ENCODE measurements around the gene SPDL1.

SPDL1 gene

DNA sequence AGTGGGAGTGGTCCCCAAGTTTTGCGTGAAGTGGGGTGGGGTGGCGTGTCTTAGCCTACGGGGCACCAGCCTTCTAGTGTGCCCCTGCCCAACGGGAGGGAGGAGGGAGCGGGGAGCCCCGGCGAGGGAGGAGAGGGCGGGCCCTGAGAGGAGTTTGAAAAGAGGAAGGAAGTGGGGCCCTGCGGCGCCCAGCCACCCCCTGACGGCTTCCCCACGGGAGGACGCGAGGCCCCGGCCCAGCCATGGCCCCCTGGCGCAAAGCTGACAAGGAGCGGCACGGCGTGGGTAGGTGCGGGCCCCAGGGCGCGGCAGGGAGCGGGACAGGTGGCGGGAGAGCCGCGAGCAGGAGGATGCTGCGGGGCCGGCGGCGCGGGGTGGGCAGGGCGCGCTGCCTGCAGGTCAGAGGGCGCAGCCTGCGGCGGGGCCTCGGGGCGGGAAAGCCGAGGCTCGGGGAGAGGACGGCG lies 53.5 kb downstream of the SPDL1 start, which contains the start of gene DOCK2:
Gene DOCK2, plus strand, starts transcription at position 191 of the 464 bp plus-strand sequence. Its CDS starts 52 bp downstream, at position 243.
- peak within 1 kb of the TSS; percentile 71 for H3K4me3 ChIP-seq (replicated peaks; ENCODE audit: insufficient read depth, low read length)
- no peaks in the 10 kb centered on the region for H3K27me3 ChIP-seq (ENCODE audit: insufficient read depth, poor library complexity, severe bottlenecking)
- peak; percentile 49 to 92 for DNase-seq (ENCODE audit: low read depth in 1 of 2, low spot score in 1 of 2)
- TF ChIP-seq, protein P1, sequence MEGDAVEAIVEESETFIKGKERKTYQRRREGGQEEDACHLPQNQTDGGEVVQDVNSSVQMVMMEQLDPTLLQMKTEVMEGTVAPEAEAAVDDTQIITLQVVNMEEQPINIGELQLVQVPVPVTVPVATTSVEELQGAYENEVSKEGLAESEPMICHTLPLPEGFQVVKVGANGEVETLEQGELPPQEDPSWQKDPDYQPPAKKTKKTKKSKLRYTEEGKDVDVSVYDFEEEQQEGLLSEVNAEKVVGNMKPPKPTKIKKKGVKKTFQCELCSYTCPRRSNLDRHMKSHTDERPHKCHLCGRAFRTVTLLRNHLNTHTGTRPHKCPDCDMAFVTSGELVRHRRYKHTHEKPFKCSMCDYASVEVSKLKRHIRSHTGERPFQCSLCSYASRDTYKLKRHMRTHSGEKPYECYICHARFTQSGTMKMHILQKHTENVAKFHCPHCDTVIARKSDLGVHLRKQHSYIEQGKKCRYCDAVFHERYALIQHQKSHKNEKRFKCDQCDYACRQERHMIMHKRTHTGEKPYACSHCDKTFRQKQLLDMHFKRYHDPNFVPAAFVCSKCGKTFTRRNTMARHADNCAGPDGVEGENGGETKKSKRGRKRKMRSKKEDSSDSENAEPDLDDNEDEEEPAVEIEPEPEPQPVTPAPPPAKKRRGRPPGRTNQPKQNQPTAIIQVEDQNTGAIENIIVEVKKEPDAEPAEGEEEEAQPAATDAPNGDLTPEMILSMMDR (IDR thresholded peaks at IDR 0.05; ENCODE audit: insufficient read depth, low read length), result no peak
- TF ChIP-seq POLR2AphosphoS5 (IDR thresholded peaks at IDR 0.05; ENCODE audit: low read depth), result peak; percentile 81
- TF ChIP-seq GABPA (IDR thresholded peaks at IDR 0.05; ENCODE audit: low read depth), result no peak
- TF ChIP-seq, protein P2, sequence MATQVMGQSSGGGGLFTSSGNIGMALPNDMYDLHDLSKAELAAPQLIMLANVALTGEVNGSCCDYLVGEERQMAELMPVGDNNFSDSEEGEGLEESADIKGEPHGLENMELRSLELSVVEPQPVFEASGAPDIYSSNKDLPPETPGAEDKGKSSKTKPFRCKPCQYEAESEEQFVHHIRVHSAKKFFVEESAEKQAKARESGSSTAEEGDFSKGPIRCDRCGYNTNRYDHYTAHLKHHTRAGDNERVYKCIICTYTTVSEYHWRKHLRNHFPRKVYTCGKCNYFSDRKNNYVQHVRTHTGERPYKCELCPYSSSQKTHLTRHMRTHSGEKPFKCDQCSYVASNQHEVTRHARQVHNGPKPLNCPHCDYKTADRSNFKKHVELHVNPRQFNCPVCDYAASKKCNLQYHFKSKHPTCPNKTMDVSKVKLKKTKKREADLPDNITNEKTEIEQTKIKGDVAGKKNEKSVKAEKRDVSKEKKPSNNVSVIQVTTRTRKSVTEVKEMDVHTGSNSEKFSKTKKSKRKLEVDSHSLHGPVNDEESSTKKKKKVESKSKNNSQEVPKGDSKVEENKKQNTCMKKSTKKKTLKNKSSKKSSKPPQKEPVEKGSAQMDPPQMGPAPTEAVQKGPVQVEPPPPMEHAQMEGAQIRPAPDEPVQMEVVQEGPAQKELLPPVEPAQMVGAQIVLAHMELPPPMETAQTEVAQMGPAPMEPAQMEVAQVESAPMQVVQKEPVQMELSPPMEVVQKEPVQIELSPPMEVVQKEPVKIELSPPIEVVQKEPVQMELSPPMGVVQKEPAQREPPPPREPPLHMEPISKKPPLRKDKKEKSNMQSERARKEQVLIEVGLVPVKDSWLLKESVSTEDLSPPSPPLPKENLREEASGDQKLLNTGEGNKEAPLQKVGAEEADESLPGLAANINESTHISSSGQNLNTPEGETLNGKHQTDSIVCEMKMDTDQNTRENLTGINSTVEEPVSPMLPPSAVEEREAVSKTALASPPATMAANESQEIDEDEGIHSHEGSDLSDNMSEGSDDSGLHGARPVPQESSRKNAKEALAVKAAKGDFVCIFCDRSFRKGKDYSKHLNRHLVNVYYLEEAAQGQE (IDR thresholded peaks at IDR 0.05; ENCODE audit: insufficient replicate concordance, low read depth), result no peak
- TF ChIP-seq SPI1 (IDR thresholded peaks at IDR 0.05; ENCODE audit: borderline replicate concordance, low read depth), result peak; percentile 89
- H3K27ac ChIP-seq (replicated peaks), result peak within 1 kb of the TSS; percentile 98

DNA sequence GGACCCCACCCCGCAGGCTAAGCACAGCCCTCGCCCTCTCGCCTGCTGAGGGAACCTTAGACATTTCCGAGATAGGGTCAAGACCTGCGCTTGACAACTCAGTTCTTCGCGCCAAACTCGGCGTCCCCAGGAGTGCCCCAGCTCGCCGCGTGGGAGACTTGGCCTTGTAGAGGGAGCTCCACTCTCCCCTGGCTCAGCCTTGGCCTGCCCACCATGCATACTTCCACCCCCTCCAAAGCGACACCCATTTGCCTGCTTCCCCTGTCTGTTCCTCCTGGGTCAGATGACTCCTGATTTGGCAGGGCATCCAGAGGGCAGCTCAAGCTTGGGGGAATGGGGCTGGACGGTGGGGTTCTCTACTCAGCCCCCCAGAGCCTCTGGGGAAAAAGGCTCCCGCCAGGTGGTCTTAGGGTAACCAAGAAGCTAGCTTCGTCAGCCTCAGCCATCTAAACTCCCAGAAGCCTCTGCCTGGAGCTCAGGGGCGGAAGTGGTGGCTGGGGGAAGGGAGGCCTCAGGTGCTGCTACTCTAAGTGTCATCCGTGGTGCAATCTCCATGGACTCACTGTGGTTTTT lies 54.1 kb downstream of the SPDL1 start:
- no peaks in the 10 kb centered on the region for H3K27me3 ChIP-seq (ENCODE audit: insufficient read depth, poor library complexity, severe bottlenecking)
- H3K4me3 ChIP-seq (replicated peaks; ENCODE audit: insufficient read depth, low read length), result peak overlapping the region; percentile 71
- DNase-seq (ENCODE audit: low read depth in 1 of 2, low spot score in 1 of 2), result peak in 1 of 2 experiments; percentile 90
- TF ChIP-seq GABPA (IDR thresholded peaks at IDR 0.05; ENCODE audit: low read depth), result peak; percentile 55
- peak; percentile 79 for TF ChIP-seq SPI1 (IDR thresholded peaks at IDR 0.05; ENCODE audit: borderline replicate concordance, low read depth)
- peak; percentile 64 for TF ChIP-seq POLR2AphosphoS5 (IDR thresholded peaks at IDR 0.05; ENCODE audit: low read depth)
- TF ChIP-seq, protein P2 (IDR thresholded peaks at IDR 0.05; ENCODE audit: insufficient replicate concordance, low read depth), result no peak
- TF ChIP-seq, protein P1 (IDR thresholded peaks at IDR 0.05; ENCODE audit: insufficient read depth, low read length), result no peak
- peak overlapping the region; percentile 98 for H3K27ac ChIP-seq (replicated peaks)

DNA sequence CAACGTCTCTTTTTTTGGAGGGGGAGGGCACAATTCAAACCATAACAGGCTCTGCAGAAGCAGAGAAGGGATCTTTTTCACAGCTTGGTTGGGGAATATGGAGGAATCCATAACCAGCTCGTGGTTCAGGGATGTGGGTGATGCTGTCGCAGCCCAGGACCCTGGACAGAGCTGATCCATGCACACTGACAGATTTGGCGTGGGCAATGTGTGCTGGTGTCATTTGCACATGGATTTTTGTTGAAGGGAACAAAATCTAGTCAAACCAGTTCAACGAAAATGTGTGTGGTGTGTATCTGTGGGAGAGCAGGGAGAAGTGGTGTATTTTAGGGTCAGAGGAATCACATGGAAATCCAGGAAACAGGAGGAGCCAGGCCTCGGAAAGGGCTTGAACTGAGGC lies 57.7 kb downstream of the SPDL1 start:
- Histone ChIP-seq H3K27me3 (ENCODE audit: insufficient read depth, poor library complexity, severe bottlenecking) (no peaks in the 10 kb centered on the region), H3K4me3 (replicated peaks; ENCODE audit: insufficient read depth, low read length) (no peak overlapping the region), H3K27ac (replicated peaks) (no peak overlapping the region)
- DNase-seq (ENCODE audit: low read depth in 1 of 2, low spot score in 1 of 2), result no peak
- TF ChIP-seq, protein P2 (IDR thresholded peaks at IDR 0.05; ENCODE audit: insufficient replicate concordance, low read depth), result peak; percentile 91
- TF ChIP-seq, protein P1 (IDR thresholded peaks at IDR 0.05; ENCODE audit: insufficient read depth, low read length), result no peak
